Uterus (tissue), 2 donors: Measurements from ENCODE around the gene POLR2H.

Source experiments
- POLR2A ChIP-seq, 2 donors: fragments of 450-650 bp; IDR thresholded peaks; one replicate each; pipeline ENCODE4 v1.6.1; 2016; ENCODE audit warnings: antibody characterized with exemption in 2 of 2, mild to moderate bottlenecking in 1 of 2, moderate library complexity in 1 of 2
- TF ChIP-seq, protein P1 (sequence below), 4 experiments: fragments of 200-600 bp in 2 of 4; fragments of 450-650 bp in 2 of 4; sonication (generic) in 2 of 4; IDR thresholded peaks; one replicate each; pipeline ENCODE4 v1.5.1; 2016 to 2019; ENCODE audit warnings: antibody characterized with exemption in 4 of 4, mild to moderate bottlenecking in 2 of 4, moderate library complexity in 1 of 4

DNA sequence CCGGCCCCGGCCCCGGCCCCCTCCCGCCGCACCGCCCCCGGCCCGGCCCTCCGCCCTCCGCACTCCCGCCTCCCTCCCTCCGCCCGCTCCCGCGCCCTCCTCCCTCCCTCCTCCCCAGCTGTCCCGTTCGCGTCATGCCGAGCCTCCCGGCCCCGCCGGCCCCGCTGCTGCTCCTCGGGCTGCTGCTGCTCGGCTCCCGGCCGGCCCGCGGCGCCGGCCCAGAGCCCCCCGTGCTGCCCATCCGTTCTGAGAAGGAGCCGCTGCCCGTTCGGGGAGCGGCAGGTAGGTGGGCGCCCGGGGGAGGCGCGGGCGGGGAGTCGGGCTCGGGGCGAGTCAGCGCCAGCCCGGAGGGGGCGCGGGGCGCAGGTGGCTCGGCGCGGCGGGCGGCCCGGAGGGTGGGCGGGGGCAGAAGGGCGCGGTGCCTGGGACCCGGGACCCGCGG, 18.7 kb downstream of the POLR2H start:
- TF ChIP-seq, protein P1, sequence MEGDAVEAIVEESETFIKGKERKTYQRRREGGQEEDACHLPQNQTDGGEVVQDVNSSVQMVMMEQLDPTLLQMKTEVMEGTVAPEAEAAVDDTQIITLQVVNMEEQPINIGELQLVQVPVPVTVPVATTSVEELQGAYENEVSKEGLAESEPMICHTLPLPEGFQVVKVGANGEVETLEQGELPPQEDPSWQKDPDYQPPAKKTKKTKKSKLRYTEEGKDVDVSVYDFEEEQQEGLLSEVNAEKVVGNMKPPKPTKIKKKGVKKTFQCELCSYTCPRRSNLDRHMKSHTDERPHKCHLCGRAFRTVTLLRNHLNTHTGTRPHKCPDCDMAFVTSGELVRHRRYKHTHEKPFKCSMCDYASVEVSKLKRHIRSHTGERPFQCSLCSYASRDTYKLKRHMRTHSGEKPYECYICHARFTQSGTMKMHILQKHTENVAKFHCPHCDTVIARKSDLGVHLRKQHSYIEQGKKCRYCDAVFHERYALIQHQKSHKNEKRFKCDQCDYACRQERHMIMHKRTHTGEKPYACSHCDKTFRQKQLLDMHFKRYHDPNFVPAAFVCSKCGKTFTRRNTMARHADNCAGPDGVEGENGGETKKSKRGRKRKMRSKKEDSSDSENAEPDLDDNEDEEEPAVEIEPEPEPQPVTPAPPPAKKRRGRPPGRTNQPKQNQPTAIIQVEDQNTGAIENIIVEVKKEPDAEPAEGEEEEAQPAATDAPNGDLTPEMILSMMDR (IDR thresholded peaks at IDR 0.05), result peak in 1 of 4 experiments; percentile 12
- TF ChIP-seq POLR2A (IDR thresholded peaks at IDR 0.05), result no peak
